Naive thymus-derived CD8-positive, alpha-beta T cell (primary cell): ENCODE data around the gene MICALL2. TPM values are rescaled to one million over a fixed set of nuclear protein-coding genes. Genes with fewer than 3 reads are reported as not detected.

Source experiments
- ATAC-seq, 2 donors: fragments of 150-1000 bp; cut with Tn5 transposase in 1 of 2; sonication (Bioruptor Pico), chemical (Tn5 transposase) in 1 of 2; 1 replicate in 1 of 2; 2 replicates in 1 of 2; pipeline ENCODE4 v1.10.0; 2021; ENCODE audit warnings: mild to moderate bottlenecking in 2 of 2, moderate library complexity in 2 of 2
- POLR2A ChIA-PET: fragments of 350-600 bp; sonication (Branson Sonifier 250); formaldehyde crosslinking; loops from one replicate; lab custom pipeline; 2021; ENCODE audit warnings: antibody characterized with exemption; lab: Charles Lee
- DNase-seq, 10 donors: peaks; one replicate each; pipeline versions ENCODE4 v3.0.0 to v3.0.0-alpha.2; 2020 to 2022
- H3K27ac Mint-ChIP-seq, 10 donors: one replicate each; pipeline ENCODE4 v1.8.0; 2020 to 2022; ENCODE audit warnings: mild to moderate bottlenecking in 10 of 10, mixed read lengths in 10 of 10, moderate library complexity in 4 of 10, inconsistent platforms in 1 of 10
- H3K27me3 Mint-ChIP-seq, 5 donors: one replicate each; pipeline ENCODE4 v1.8.0; 2021 to 2022; ENCODE audit warnings: mixed read lengths in 5 of 5
- H3K36me3 Mint-ChIP-seq, 3 donors: one replicate each; pipeline ENCODE4 v1.8.0; 2020 to 2022; ENCODE audit warnings: mixed read lengths in 3 of 3, mild to moderate bottlenecking in 2 of 3, inconsistent platforms in 1 of 3
- H3K4me1 Mint-ChIP-seq, 4 donors: one replicate each; pipeline ENCODE4 v1.8.0; 2021 to 2022; ENCODE audit warnings: mixed read lengths in 4 of 4
- H3K4me3 Mint-ChIP-seq, 10 donors: one replicate each; pipeline ENCODE4 v1.8.0; 2020 to 2022; ENCODE audit warnings: mild to moderate bottlenecking in 10 of 10, mixed read lengths in 10 of 10, moderate library complexity in 6 of 10, inconsistent platforms in 1 of 10
- H3K9me3 Mint-ChIP-seq, 9 donors: one replicate each; pipeline ENCODE4 v1.8.0; 2020 to 2022; ENCODE audit warnings: mixed read lengths in 9 of 9, mild to moderate bottlenecking in 3 of 9, inconsistent platforms in 1 of 9, moderate library complexity in 1 of 9
- polyA plus RNA-seq, 3 donors: library from polyadenylated mRNA; unstranded; fragments of 300-500 nt; fragmentation: Illumina TruSeq; gene quantifications; one replicate each; pipeline ENCODE4 v1.2.3, GENCODE V29; 2021
- total RNA-seq, 8 experiments: library from RNA in 2 of 8; stranded (reverse) in 2 of 8; gene quantifications; one replicate each; pipeline ENCODE4 v1.2.3 and lab custom pipeline; 2021 to 2026

MICALL2 gene
- total RNA-seq (1 to 10 TPM; 3.5 to 4.6 TPM), polyA plus RNA-seq (1 to 10 TPM in 1 of 3 donors, under 1 TPM in 1, not detected in 1; 0.85 to 1.5 TPM), total RNA-seq (lab: John Stamatoyannopoulos, UW) (1.5 to 5.0 (median 2.9) reads per million in 6 experiments)

DNA sequence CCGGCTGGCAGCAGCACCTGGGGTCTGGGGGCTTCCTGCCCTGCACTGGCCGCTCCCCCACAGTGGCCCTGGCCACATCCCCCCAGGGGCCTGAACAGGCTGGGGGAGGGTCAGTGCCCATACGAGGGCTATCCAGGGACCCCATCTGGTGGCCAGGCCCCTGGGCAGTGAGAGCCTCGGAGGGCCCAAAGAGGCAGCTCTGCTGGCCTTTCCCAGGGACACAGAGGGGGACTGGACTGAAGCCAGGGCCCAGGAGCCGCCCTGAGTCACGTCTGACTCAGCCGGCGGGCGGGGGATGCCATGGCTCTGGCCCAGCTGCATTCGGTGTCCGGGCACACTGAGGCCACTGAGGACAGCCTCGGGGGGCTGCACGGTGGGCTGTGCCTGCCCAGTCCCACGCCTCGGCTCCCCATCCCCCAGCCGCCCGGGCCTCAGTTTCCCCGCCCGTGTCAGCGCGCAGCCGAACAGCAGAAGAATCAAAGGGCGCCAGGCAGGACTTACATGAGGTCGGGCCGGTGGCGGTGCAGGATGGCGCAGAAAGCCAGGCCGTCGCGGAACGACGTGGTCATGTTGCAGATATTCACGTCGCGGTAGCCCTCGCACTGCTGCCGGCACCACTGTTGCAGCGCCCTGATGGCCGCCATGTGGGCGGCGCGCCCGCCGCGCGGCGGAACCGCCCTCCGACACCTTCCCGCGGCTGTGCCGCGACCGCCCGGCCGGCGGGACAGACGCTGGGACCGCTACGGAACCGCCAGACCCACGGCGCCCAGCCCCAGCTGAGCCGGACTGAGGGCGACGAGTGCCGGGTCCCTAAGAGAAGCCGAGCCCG is at the start of gene MICALL2:
Gene MICALL2, minus strand, starts transcription at position 788 of the 829 bp plus-strand sequence. Its CDS starts 144 bp downstream, at position 644.
- Mint-ChIP-seq H3K27ac (peak within 1 kb of the TSS in 6 of 10 donors; percentile 53 to 86 (median 66)), H3K9me3 (peaks cover 0 to 2% (median 0%) of the 10 kb centered on the region in 9 donors), H3K27me3 (no peaks in the 10 kb centered on the region), H3K4me3 (peak within 1 kb of the TSS; percentile 49 to 83 (median 72)), H3K4me1 (peaks cover 11 to 34% (median 22%) of the 10 kb centered on the region in 4 donors), H3K36me3 (no peaks in the 10 kb centered on the region)
- DNase-seq: peak in 2 of 10 donors; percentile 13 to 68
- POLR2A ChIA-PET: no interaction called here
- ATAC-seq: peak; percentile 33 to 51

DNA sequence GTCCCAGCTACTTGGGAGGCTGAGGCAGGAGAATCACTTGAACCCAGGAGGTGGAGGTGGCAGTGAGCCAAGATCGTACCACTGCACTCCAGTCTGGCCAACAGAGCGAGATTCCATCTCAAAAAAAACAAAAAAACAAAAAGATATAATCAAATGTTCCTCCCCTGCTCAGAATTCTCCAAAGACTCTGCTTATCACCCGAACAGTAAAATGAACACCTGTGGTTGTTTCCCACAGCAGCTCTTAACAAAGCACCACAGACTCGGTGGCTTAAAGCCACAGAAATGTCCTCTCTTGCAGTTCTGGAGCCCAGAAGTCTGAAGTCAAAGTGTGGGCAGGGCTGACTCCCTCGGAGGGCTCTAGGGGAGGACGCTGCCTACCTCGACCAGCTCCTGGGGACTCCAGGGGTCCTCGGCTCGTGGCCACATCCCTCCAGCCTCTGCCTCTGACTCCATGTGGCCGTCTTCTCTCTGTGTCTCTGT is 49.0 kb upstream of the MICALL2 start:
- POLR2A ChIA-PET: interaction anchor here (2.7 kb wide), 1 partner anchor 23 kb away, joined by 9 read pairs; the partner anchor contains the start of gene MAFK
- DNase-seq (peak in 1 of 10 donors; percentile 25), ATAC-seq (no peak)
- Mint-ChIP-seq H3K9me3 (peaks cover 0 to 2% (median 0%) of the 10 kb centered on the region in 9 donors), H3K27me3 (no peaks in the 10 kb centered on the region), H3K4me3 (peak overlapping the region; percentile 19 to 63 (median 46)), H3K36me3 (no peaks in the 10 kb centered on the region), H3K4me1 (peaks cover 24 to 71% (median 57%) of the 10 kb centered on the region in 4 donors), H3K27ac (peak overlapping the region; percentile 57 to 87 (median 78))

DNA sequence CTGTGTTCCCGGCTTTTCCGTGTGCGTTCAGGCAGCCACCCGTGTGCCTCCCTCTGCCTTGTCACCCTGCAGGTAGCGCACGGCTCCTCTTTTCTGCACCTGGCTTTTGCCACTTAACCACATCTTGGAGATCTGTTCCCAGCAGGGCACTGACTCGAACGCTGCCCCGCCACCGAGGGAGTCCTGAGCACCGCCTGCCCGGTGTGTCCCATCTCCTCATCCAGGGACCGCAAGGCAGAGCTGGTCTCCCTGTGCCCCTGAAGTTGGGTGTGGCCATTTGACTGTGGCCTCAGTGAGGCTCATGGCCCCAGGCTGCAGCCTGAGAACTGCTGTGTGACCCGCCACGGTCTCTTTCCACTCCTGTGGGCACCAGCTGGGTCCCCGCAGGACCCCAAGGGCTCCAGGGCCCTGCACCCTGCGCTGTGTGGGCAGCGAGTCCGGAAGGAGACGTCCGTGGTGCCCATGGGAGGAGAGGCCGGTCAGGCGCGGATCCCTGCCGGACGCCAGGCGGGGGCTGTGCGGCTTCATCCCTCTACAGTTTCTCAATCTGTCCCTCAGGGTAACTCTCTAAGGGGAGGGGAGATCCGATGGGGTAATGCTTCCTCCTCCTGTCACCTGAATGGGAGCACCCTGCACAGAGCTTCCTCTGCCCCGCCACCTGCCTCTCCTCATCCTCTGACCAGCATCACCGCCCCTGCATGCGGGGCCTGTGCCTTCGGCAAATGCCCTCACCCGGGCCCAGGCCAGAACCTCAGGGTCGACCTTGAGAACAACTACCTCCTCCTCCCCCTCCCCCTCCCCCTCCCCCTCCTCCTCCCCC is 46.7 kb upstream of the MICALL2 start:
- Mint-ChIP-seq H3K27me3 (no peaks in the 10 kb centered on the region), H3K27ac (peak overlapping the region; percentile 13 to 90 (median 70))
- POLR2A ChIA-PET: interaction anchor here (1.0 to 4.1 kb wide), 7 partner anchors 8 to 848 kb away, joined by 3 to 29 read pairs (median 5); partner anchors contain the start of gene MAFK

DNA sequence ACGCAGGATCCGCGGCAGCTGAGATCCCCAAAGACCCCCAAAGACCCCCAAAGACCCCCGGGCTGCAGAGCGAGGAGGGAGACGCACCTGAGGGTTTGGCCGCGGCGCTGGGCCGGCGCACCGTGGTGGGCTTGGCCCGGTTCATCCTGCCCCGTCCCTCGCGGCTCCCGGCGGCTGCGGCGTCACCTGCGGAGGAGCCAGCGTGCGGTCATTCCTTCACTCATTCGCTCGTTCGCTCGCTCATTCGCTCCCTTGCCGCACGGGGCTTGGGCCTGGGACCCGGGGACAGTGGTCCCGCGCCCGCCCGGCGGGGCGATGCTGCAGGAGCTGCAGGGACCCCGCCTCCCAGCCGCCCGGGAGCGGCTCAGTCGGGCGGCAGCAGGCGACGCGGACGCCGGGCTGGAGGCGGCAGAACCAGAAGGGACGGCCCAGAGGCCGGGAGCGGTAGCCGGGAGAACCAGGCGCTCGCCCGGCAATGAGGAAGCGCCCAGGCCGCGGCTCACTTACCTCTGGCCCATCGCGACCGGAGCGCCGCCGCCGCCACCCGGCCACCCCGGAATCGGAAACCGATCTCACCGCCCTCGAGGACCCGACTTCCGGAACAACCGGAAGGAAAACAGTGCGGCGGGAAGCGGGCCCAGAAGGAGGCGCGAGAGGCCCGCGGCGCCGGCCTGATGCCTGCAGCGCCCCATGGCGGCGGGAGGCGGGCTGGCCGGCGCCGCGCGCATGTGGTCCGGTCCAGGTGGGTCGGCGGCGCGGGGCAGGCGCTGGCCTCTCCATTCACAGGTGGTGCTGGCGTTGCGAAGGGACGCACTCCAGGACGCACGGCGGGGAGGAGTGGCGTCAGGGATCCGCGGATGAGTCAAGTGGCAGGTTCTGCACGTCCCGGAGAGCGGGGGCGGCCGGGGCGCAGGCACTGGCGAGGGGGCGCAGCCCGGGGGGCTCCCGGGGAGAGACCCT is 44.8 kb upstream of the MICALL2 start, which contains the start of gene INTS1:
Gene INTS1, minus strand, starts transcription at position 574 of the 960 bp plus-strand sequence. Its CDS starts 429 bp downstream, at position 145.
- Mint-ChIP-seq H3K27ac (peak within 1 kb of the TSS; percentile 53 to 91 (median 80)), H3K27me3 (no peaks in the 10 kb centered on the region), H3K9me3 (peaks cover 0 to 2% (median 0%) of the 10 kb centered on the region in 9 donors), H3K4me1 (peaks cover 26 to 68% (median 51%) of the 10 kb centered on the region in 4 donors), H3K36me3 (peaks cover 0 to 25% (median 0%) of the 10 kb centered on the region in 3 donors), H3K4me3 (peak within 1 kb of the TSS; percentile 80 to 91 (median 87))
- DNase-seq: peak; percentile 77 to 93 (median 88)
- POLR2A ChIA-PET: interaction anchor here (0.7 to 4.1 kb wide), 3 partner anchors 29 to 139 kb away, joined by 5 to 29 read pairs (median 5); partner anchors contain the start of gene PSMG3
- ATAC-seq: peak; percentile 90 to 91

More for the DNA sequence above, 46.7 kb upstream of the MICALL2 start:
- no peak for ATAC-seq
- Mint-ChIP-seq H3K36me3 (peaks cover 0 to 13% (median 0%) of the 10 kb centered on the region in 3 donors), H3K4me3 (peak overlapping the region; percentile 63 to 88 (median 76)), H3K9me3 (peaks cover 0 to 2% (median 0%) of the 10 kb centered on the region in 9 donors), H3K4me1 (peaks cover 27 to 69% (median 52%) of the 10 kb centered on the region in 4 donors)
- DNase-seq: no peak

DNA sequence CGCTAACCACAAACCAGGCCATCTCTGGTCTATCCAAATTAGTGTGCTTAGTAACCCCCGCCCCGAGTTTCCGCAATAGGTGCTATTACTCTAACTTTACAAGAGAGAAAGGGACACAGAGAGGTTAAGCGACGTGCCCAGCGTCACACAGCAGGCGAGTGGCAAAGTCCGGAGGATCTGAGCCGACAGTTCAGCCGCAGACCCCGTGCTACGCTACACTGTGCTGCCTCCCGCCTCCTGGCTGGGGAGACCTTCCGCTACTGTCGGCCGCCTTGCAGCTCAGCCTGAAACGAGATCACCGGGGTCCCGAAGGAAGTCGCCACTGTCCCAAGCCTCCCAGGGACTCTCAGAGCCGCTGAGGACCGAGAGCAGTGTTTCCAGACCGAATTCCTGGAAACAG is 44.1 kb upstream of the MICALL2 start:
- peak overlapping the region; percentile 77 to 91 (median 84) for H3K4me3 Mint-ChIP-seq
- peaks cover 0 to 1% (median 0%) of the 10 kb centered on the region in 9 donors for H3K9me3 Mint-ChIP-seq
- no peak for ATAC-seq
- POLR2A ChIA-PET: interaction anchor here (1.4 to 4.1 kb wide), 2 partner anchors 30 to 67 kb away, joined by 5 to 29 read pairs; partner anchors contain the start of gene PSMG3
- DNase-seq: no peak
- H3K4me1 Mint-ChIP-seq: peaks cover 23 to 62% (median 48%) of the 10 kb centered on the region in 4 donors
- H3K36me3 Mint-ChIP-seq: peaks cover 0 to 26% (median 0%) of the 10 kb centered on the region in 3 donors
- no peaks in the 10 kb centered on the region for H3K27me3 Mint-ChIP-seq
- H3K27ac Mint-ChIP-seq: peak overlapping the region in 9 of 10 donors; percentile 40 to 91 (median 79)

DNA sequence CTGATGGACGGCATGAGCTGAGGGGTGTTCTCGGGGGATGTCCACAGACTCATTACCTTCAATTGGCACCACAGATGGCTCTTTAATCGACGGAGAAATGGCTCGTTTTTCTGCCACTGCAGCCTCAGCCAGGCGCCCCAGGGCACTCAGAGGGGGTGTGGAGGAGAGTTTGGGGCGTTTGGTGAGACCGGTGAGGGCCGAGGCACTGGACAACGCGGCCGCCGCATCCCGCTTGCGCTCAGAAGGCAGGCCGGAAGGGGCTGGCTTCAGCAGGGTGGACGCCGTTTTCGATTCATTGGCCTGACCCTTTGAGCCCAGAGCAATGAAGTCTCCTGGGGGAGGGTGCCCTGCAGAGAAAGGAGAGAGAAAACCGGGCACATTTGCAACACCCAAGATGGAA is 43.6 kb upstream of the MICALL2 start:
- H3K4me1 Mint-ChIP-seq: peaks cover 20 to 58% (median 44%) of the 10 kb centered on the region in 4 donors
- peak overlapping the region; percentile 77 to 91 (median 84) for H3K4me3 Mint-ChIP-seq
- POLR2A ChIA-PET: interaction anchor here (0.6 to 4.1 kb wide), 3 partner anchors 31 to 77 kb away, joined by 3 to 29 read pairs (median 5); partner anchors contain the start of gene PSMG3
- no peaks in the 10 kb centered on the region for H3K27me3 Mint-ChIP-seq
- DNase-seq: no peak
- peaks cover 0 to 31% (median 0%) of the 10 kb centered on the region in 3 donors for H3K36me3 Mint-ChIP-seq
- peak overlapping the region in 9 of 10 donors; percentile 34 to 91 (median 79) for H3K27ac Mint-ChIP-seq
- ATAC-seq: no peak
- H3K9me3 Mint-ChIP-seq: no peaks in the 10 kb centered on the region

DNA sequence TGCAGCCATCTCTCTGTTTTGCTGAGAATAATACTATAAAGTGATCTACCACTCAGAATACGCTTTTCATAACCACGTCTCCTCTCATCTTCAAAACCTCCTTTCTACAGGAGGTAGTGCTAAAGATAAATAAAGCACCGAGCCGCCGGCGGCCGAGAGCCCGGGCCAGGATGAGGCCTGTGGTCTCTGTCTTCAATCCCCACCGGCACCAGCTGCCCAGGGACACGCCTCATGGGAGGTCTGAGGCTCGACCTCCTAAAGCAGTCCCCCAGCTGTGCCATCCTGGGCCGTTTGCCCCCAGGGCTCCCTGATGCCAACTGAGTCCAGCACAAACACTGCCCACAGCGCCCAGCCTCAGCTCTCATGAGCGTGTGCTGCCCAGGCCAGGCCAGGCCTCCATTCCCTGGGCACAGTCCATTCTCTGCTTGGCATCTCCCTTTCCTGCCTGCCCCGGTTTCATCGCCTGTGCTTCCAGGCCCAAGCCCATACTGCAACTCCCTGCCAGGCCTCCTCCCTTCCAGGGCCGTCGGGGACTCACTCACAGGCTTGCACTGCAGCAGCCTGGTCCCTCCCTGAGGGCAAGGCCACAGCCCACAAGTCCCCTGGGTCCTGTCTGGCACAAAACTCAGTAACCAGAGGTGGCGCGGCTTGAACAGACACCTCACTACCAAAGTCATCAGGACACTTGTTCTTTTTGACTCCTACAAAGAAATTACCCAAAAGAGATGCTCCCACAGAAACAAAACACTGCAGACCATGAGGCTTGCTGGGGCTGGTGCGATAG is 42.4 kb upstream of the MICALL2 start:
- Mint-ChIP-seq H3K36me3 (peaks cover 0 to 42% (median 5%) of the 10 kb centered on the region in 3 donors), H3K4me3 (peak overlapping the region; percentile 36 to 91 (median 84)), H3K27ac (peak overlapping the region in 5 of 10 donors; percentile 22 to 62 (median 47)), H3K9me3 (no peaks in the 10 kb centered on the region), H3K4me1 (peaks cover 17 to 47% (median 37%) of the 10 kb centered on the region in 4 donors), H3K27me3 (no peaks in the 10 kb centered on the region)
- DNase-seq (no peak), ATAC-seq (no peak)
- POLR2A ChIA-PET: interaction anchor here (1.3 kb wide), 1 partner anchor 27 kb away, joined by 3 read pairs; no protein-coding TSS in a partner anchor

DNA sequence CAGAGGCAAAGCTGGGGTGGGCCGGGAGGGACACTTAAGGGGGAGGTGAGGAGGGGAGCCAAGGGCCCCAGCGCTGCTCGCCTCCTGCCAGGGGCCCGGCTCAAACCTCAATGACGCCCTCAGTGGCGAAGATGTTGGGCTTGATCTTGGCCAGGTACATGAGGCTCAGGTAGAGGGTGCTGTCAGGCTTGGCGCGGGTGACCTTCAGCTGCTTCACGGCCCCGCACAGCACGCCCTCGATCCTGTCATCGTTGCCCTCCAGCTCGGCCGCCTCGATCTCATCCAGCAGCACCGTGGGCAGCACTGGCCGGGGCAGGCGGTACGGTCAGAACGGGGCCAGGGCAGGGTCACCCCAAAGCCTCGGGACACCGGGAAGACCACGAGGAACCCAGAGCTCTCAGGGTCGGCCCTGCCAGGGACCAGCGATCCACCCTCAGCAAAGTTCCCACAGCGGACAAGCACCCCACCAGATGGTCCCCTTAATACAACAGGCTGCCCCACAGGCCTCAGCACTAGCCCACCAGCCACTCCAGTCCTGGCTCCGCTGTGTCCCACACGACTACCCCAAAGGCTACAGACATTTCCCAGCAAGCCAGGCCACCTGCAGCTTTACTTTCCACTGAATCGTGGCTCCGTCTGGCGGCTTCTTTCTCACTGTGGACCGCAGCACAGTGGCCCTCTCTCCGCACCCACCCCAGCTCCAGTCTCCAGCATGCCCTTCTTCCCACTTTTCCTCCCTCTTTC is 41.0 kb upstream of the MICALL2 start:
- peaks cover 14 to 37% (median 26%) of the 10 kb centered on the region in 4 donors for H3K4me1 Mint-ChIP-seq
- POLR2A ChIA-PET: interaction anchor here (1.3 kb wide), 1 partner anchor 25 kb away, joined by 3 read pairs; no protein-coding TSS in a partner anchor
- no peaks in the 10 kb centered on the region for H3K27me3 Mint-ChIP-seq
- DNase-seq (no peak), ATAC-seq (no peak)
- H3K4me3 Mint-ChIP-seq: peak overlapping the region in 1 of 10 donors; percentile 4
- H3K9me3 Mint-ChIP-seq: no peaks in the 10 kb centered on the region
- peak overlapping the region in 2 of 10 donors; percentile 29 to 62 for H3K27ac Mint-ChIP-seq
- H3K36me3 Mint-ChIP-seq: peaks cover 0 to 45% (median 5%) of the 10 kb centered on the region in 3 donors

DNA sequence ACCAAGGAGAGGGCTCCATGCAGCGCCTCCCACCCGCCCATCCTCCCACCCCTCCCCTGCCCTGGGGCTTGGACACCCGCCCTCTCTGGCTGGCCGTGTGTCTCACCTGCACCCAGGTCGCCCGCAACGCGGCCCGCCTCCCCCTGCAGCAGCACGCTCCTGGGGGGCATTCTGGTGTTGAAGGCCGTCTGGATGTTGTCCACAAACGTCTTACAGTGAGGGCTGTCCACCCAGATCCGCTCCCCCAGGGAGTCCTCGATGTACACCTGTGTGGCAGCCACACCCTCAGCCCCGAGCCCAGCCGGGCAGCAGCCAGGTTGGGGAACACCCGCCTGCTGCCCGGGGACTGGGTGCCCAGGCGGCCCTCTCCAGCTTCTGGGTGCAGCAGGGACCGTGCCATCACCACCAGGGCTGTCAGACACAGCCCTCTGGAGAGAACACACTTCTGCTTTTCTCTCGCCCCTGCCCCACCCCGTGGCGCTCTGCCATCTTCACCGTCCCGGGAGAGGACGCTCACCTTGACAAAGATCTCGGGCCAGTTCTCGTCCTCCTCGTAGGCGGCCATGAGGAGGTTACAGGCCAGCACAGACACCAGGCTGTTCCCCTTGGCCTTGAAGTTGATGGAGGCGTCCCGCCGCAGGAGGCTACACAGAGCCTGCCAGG is 40.2 kb upstream of the MICALL2 start:
- peaks cover 14 to 34% (median 26%) of the 10 kb centered on the region in 4 donors for H3K4me1 Mint-ChIP-seq
- no peak for DNase-seq
- peaks cover 0 to 45% (median 5%) of the 10 kb centered on the region in 3 donors for H3K36me3 Mint-ChIP-seq
- H3K4me3 Mint-ChIP-seq: peak overlapping the region in 1 of 10 donors; percentile 45
- no peaks in the 10 kb centered on the region for H3K9me3 Mint-ChIP-seq
- no peaks in the 10 kb centered on the region for H3K27me3 Mint-ChIP-seq
- POLR2A ChIA-PET: interaction anchor here (0.6 kb wide), 1 partner anchor 14 kb away, joined by 3 read pairs; no protein-coding TSS in a partner anchor
- H3K27ac Mint-ChIP-seq: no peak overlapping the region
- no peak for ATAC-seq
